NCI-H187 (cell line): ENCODE data around the gene PDZD2.
"Not testable (repeated sequence)": the region's sequence is repeated elsewhere in the genome, so short reads cannot be mapped to it uniquely, and the experiment has no call there.

Experiments used
- DNase-seq, 2 experiments: peaks; one replicate each; lab custom pipeline; 2025; lab: John Stamatoyannopoulos, UW

Gene PDZD2

GRCh38 chr5:31691408-31691807 lies 52.5 kb downstream of the PDZD2 start:
- not testable (repeated sequence) for DNase-seq

GRCh38 chr5:31692561-31693221 lies 53.8 kb downstream of the PDZD2 start:
- no peak for DNase-seq

- no peak for DNase-seq
These were observed 59.7 kb downstream of the PDZD2 start for GRCh38 chr5:31698673-31699072.

DNA sequence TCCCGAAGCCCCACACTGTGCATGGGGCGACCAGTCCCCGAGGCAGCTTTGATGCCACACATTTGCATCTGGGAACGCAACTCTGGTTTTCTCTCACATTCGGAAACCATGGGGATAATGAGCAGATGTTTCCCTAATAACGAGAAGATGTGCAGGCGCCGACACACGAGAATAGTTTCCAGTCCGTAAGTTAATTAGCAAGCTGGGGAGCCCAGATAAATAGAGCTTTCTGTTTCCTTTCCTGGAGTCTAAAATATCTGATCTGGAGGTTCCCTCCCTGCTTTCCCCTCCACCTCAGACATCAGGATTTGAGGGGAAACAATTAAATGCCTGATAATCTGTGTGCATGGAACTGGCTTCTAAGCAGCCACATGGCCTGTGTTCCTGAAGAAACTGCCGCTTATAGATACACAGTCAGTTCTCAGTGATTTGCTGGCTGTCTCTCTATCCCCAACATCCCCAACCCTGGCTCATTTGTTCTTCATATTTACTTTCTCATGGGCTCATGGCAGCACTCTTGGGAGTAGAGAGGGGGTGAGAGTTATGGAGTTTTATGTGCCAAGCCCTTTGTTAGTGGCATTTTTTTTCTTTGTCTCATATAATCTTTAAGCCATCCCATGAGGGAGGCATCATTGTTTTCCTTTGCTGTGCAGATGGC lies 62.8 kb downstream of the PDZD2 start:
- DNase-seq: no peak

- DNase-seq: no peak
These were observed 63.8 kb downstream of the PDZD2 start for GRCh38 chr5:31702712-31703111.

- DNase-seq: no peak
These were observed 64.8 kb downstream of the PDZD2 start for GRCh38 chr5:31703757-31704156.

DNA sequence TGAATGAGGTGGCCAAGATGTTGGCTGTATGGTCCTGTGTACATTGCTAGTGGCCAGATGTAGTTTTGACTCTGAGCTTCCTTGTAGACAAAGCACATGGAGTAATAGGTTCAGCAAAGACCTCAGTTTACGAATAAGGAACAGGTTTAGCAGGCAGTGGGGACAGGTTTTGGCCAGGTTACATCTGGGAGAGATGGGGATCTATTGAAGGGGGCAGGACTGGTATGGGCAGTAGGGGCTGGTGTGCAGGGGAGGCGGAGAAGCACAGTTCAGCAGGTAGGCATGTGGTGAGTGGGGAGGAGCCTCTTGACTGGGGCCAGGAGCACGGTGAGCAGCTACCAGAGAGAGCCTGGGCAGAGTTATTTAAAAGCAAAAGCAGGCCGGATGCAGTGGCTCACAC lies 67.3 kb downstream of the PDZD2 start:
- DNase-seq: no peak

DNA sequence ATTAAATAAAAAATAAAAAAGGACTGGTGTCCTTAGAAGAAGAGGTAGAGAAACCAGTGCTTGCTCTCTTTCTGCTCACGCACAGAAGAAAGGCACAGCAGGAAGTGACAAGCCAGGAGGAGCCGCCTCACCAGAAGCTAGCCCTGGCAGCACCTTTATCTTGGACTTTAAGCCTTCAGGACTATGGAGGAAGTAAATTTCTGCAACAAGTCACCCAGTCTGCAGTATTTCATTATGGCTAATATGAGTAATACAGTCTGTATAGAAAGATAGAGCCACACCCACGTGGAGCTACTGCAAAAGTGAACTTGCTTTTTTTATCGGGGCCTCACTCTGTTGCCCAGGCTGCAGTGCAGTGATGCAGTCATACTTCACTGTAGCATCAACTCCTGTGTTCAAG lies 68.4 kb downstream of the PDZD2 start:
- no peak for DNase-seq

DNA sequence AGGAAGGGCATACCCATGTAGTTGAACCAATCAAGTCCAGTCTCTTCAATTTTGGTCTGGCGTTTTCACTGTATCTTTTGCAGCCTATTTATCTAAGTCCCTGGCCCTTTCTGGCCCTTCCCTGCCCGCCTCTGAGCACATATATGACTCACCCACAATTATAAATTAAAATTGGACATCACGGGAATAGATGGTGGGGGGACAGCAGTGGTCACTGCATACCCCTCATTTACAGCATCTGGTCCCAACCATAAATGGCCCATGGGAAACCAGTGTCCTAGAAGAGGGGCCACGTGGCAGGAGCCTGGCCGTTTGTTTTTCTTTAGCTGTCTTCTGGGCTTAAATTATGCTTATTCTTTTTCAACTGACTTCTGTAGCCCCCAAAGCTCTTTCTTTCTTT lies 69.2 kb downstream of the PDZD2 start:
- DNase-seq: no peak

GRCh38 chr5:31711363-31711762 lies 72.4 kb downstream of the PDZD2 start:
- DNase-seq: no peak

GRCh38 chr5:31711935-31712592 lies 73.1 kb downstream of the PDZD2 start:
- DNase-seq: no peak

GRCh38 chr5:31717561-31717960 lies 78.6 kb downstream of the PDZD2 start:
- no peak for DNase-seq

- no peak for DNase-seq
These were observed 81.1 kb downstream of the PDZD2 start for GRCh38 chr5:31720004-31720403.

- DNase-seq: no peak
These were observed 81.9 kb downstream of the PDZD2 start for GRCh38 chr5:31720811-31721345.

DNA sequence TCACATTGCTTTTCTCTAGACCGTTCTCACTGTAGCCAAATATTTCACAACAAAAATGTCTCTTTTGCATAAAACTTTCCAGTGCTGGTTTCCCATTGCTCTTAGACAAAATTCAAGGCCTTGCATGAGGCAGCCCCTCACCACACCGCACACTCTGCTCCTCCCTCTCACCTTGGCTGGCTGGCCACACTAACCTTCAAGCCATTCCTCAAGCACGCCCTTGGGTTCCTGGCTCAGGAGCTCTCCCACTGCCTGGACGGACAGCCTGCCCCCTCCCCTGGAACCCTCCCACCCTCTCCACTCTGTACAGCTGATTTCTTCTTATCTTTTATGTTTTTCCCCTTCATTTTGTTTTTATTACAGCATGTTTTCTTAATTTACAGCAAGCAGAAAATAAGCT lies 83.2 kb downstream of the PDZD2 start:
- DNase-seq: no peak

DNA sequence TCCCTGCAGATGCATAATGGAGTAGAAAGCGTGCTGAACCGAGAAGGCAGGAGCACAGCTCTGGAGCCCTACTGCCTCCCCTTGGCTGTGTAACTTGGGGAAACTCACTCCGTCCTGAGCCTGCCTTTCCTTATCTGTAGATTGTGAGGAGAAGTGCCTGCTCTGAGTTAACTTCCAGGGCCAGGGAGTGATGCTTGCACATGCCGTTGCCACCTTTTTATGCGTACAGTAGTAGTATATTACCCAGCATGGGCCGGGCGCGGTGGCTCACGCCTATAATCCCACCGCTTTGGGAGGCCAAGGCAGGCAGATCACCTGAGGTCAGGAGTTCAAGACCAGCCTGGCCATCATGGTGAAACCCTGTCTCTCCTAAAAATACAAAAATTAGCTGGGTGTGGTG lies 87.1 kb downstream of the PDZD2 start:
- DNase-seq: no peak

GRCh38 chr5:31726952-31727351 lies 88.0 kb downstream of the PDZD2 start:
- DNase-seq: no peak

GRCh38 chr5:31728039-31728438 lies 89.1 kb downstream of the PDZD2 start:
- DNase-seq: no peak

DNA sequence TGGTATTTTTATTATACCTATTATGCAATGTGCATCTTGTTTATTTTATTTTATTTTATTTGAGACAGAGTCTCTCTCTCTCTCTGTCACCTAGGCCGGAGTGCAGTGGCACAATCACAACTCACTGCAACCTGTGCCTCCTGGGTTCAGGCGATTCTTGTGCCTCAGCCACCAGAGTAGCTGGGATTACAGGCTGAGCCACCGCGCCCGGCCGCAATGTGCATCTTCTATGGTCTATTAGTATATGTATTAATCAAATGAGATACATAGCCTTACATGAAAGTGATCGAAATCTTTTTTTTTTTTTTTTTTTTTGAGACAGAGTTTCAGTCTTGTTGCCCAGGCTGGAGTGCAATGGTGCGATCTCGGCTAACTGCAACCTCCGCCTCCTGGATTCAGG lies 89.9 kb downstream of the PDZD2 start:
- DNase-seq: not testable (repeated sequence)

- DNase-seq: no peak
These were observed 91.2 kb downstream of the PDZD2 start for GRCh38 chr5:31730139-31730538.

- no peak for DNase-seq
These were observed 92.1 kb downstream of the PDZD2 start for GRCh38 chr5:31731016-31731415.

DNA sequence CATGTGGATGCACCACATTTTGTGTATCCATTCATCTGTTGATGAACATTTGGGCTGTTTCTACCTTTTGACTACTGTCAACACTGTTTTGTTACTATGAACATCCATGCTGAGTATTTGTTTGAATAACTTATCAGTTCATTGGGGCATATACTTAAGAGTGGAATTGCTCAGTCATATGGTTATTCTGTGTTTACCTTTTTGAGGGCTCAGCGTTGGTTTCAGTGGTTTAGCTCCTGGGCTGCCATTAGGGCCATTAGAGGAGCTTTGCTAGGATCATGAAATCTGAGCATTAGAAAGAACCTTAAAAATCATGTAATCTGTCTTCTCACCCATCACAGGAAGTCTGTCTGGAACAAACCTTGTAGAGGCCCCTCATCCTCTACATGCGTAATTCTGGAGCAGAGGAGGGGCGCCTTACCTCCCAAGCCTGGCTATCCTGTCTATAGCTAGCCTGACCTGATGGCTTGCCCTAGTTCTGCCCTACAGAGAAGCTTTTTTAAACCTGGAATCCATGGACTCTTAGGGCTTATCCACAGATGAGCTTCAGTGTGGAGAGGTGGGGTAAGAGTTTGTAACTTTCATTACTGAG lies 92.9 kb downstream of the PDZD2 start:
- no peak for DNase-seq

- not testable (repeated sequence) for DNase-seq
These were observed 93.9 kb downstream of the PDZD2 start for GRCh38 chr5:31732821-31733220.
